ENCODE results near the gene LRMDA.
A peak's percentile ranks its signal among the peaks of the same experiment; 100 is the strongest.

The LRMDA gene

DNA sequence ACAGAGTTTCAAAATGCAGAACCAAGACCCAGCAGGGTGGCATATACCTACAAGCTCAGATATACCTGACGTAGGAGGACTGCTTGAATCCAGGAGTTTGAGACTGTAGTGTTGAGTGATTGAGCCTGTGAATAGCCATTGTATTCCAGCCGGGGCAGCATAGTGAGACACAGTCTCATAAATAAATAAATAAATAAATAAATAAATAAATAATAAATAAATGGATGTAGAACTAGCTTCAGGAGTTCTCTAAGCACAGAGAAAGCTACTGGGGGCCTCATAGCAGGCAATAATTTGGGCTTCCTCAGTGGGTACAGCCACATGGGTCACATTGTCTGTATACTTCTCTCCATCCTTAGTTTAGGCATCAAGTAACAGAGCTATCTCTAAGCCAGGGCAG, 906.8 kb downstream of the LRMDA start:
- Histone ChIP-seq H3K9me2 (replicated peaks; ENCODE audit: low read depth, low read length) (no peaks in the 10 kb centered on the region), H3K9ac (ENCODE audit: low read depth, low read length, poor library complexity, severe bottlenecking) (no peak overlapping the region), H3K79me2 (ENCODE audit: insufficient read depth, low read length) (no peaks in the 10 kb centered on the region), H3K9me3 (ENCODE audit: insufficient read depth, low read depth, low read length) (peaks cover 7% of the 10 kb centered on the region; the same call in 1 of the 2 replicates), H4K20me1 (ENCODE audit: insufficient read depth, low read length, poor library complexity, severe bottlenecking) (no peaks in the 10 kb centered on the region), H2AFZ (ENCODE audit: low read length) (no peak overlapping the region), H3K27me3 (ENCODE audit: insufficient read depth, low read length, poor library complexity, severe bottlenecking) (no peaks in the 10 kb centered on the region), H3K4me3 (ENCODE audit: low read length, poor library complexity, severe bottlenecking) (no peak overlapping the region), H3K4me1 (ENCODE audit: insufficient read depth, low read length, poor library complexity, severe bottlenecking) (peaks cover 48% of the 10 kb centered on the region), H3K4me2 (ENCODE audit: low read depth, low read length, poor library complexity, severe bottlenecking) (no peak overlapping the region), H3K36me3 (ENCODE audit: insufficient read depth, low read length) (no peaks in the 10 kb centered on the region), H3F3A (ENCODE audit: low read depth) (peaks cover 10% of the 10 kb centered on the region)
- no peak for TF ChIP-seq CTCF (conservative IDR thresholded peaks at IDR 0.05; ENCODE audit: low read length)
- no peak for TF ChIP-seq EZH2phosphoT487 (IDR thresholded peaks at IDR 0.05; ENCODE audit: borderline replicate concordance)

- H2AFZ ChIP-seq (ENCODE audit: low read length) = no peak overlapping the region
- H3K9me2 ChIP-seq (replicated peaks; ENCODE audit: low read depth, low read length) = no peaks in the 10 kb centered on the region
- no peaks in the 10 kb centered on the region for H3K36me3 ChIP-seq (ENCODE audit: insufficient read depth, low read length)
- H3K27me3 ChIP-seq (ENCODE audit: insufficient read depth, low read length, poor library complexity, severe bottlenecking) = no peaks in the 10 kb centered on the region
- H3K4me2 ChIP-seq (ENCODE audit: low read depth, low read length, poor library complexity, severe bottlenecking) = peak overlapping the region; percentile 52
- H3K4me1 ChIP-seq (ENCODE audit: insufficient read depth, low read length, poor library complexity, severe bottlenecking) = peaks cover 48% of the 10 kb centered on the region
- peaks cover 10% of the 10 kb centered on the region; the same call in 1 of the 2 replicates for H3K9me3 ChIP-seq (ENCODE audit: insufficient read depth, low read depth, low read length)
- peaks cover 10% of the 10 kb centered on the region for H3F3A ChIP-seq (ENCODE audit: low read depth)
- no peak for TF ChIP-seq CTCF (conservative IDR thresholded peaks at IDR 0.05; ENCODE audit: low read length)
- TF ChIP-seq EZH2phosphoT487 (IDR thresholded peaks at IDR 0.05; ENCODE audit: borderline replicate concordance) = no peak
- peak overlapping the region; percentile 18 for H3K4me3 ChIP-seq (ENCODE audit: low read length, poor library complexity, severe bottlenecking)
- H3K79me2 ChIP-seq (ENCODE audit: insufficient read depth, low read length) = no peaks in the 10 kb centered on the region
- H3K9ac ChIP-seq (ENCODE audit: low read depth, low read length, poor library complexity, severe bottlenecking) = no peak overlapping the region
- no peaks in the 10 kb centered on the region for H4K20me1 ChIP-seq (ENCODE audit: insufficient read depth, low read length, poor library complexity, severe bottlenecking)
Observed at GRCh38 chr10:76341740-76342139, 910.3 kb downstream of the LRMDA start.

GRCh38 chr10:76342996-76343395, 911.6 kb downstream of the LRMDA start:
- H3K4me2 ChIP-seq (ENCODE audit: low read depth, low read length, poor library complexity, severe bottlenecking) = no peak overlapping the region
- H3K9me3 ChIP-seq (ENCODE audit: insufficient read depth, low read depth, low read length) = peaks cover 10% of the 10 kb centered on the region; the same call in 1 of the 2 replicates
- no peak overlapping the region for H3K9ac ChIP-seq (ENCODE audit: low read depth, low read length, poor library complexity, severe bottlenecking)

More at GRCh38 chr10:76342996-76343395, 911.6 kb downstream of the LRMDA start:
- peaks cover 41% of the 10 kb centered on the region for H3K4me1 ChIP-seq (ENCODE audit: insufficient read depth, low read length, poor library complexity, severe bottlenecking)
- no peaks in the 10 kb centered on the region for H3K27me3 ChIP-seq (ENCODE audit: insufficient read depth, low read length, poor library complexity, severe bottlenecking)
- H3K79me2 ChIP-seq (ENCODE audit: insufficient read depth, low read length) = no peaks in the 10 kb centered on the region
- TF ChIP-seq EZH2phosphoT487 (IDR thresholded peaks at IDR 0.05; ENCODE audit: borderline replicate concordance) = no peak
- TF ChIP-seq CTCF (conservative IDR thresholded peaks at IDR 0.05; ENCODE audit: low read length) = no peak
- H2AFZ ChIP-seq (ENCODE audit: low read length) = no peak overlapping the region
- H3K9me2 ChIP-seq (replicated peaks; ENCODE audit: low read depth, low read length) = no peaks in the 10 kb centered on the region
- H3K36me3 ChIP-seq (ENCODE audit: insufficient read depth, low read length) = no peaks in the 10 kb centered on the region
- no peak overlapping the region for H3K4me3 ChIP-seq (ENCODE audit: low read length, poor library complexity, severe bottlenecking)
- no peaks in the 10 kb centered on the region for H4K20me1 ChIP-seq (ENCODE audit: insufficient read depth, low read length, poor library complexity, severe bottlenecking)
- H3F3A ChIP-seq (ENCODE audit: low read depth) = peaks cover 10% of the 10 kb centered on the region

Data from Loucy (cell line).